HG03159 (cell line): ENCODE data around the gene LTC4S.
"Not testable (repeated sequence)": the region's sequence is repeated elsewhere in the genome, so short reads cannot be mapped to it uniquely, and the experiment has no call there.

Source experiments
- ATAC-seq: cut with Tn5 transposase; IDR thresholded peaks from one replicate; pipeline ENCODE4 v1.9.1; 2021; ENCODE audit warnings: mild to moderate bottlenecking, moderate library complexity; ENCODE audit not compliant: unreplicated experiment

The LTC4S gene

GRCh38 chr5:179822444-179822990 lies 28.7 kb downstream of the LTC4S start:
- ATAC-seq = no peak

- ATAC-seq = no peak
These were observed 30.4 kb downstream of the LTC4S start for GRCh38 chr5:179823937-179824744.

GRCh38 chr5:179824745-179825112 lies 30.9 kb downstream of the LTC4S start:
- ATAC-seq = no peak

- no peak for ATAC-seq
These were observed 31.9 kb downstream of the LTC4S start for GRCh38 chr5:179825655-179826182.

- no peak for ATAC-seq
These were observed 33.9 kb downstream of the LTC4S start for GRCh38 chr5:179827680-179828079.

- no peak for ATAC-seq
These were observed 35.1 kb downstream of the LTC4S start for GRCh38 chr5:179828756-179829421.

- no peak for ATAC-seq
These were observed 36.1 kb downstream of the LTC4S start for GRCh38 chr5:179829732-179830435.

GRCh38 chr5:179830818-179831468 lies 37.2 kb downstream of the LTC4S start:
- no peak for ATAC-seq

GRCh38 chr5:179832039-179832745 lies 38.4 kb downstream of the LTC4S start:
- no peak for ATAC-seq

GRCh38 chr5:179833056-179833708 lies 39.4 kb downstream of the LTC4S start:
- no peak for ATAC-seq

GRCh38 chr5:179833709-179834070 lies 39.9 kb downstream of the LTC4S start:
- no peak for ATAC-seq

GRCh38 chr5:179834120-179834519 lies 40.3 kb downstream of the LTC4S start:
- ATAC-seq = no peak

GRCh38 chr5:179834871-179835270 lies 41.1 kb downstream of the LTC4S start:
- not testable (repeated sequence) for ATAC-seq

- peak; percentile 55 for ATAC-seq
These were observed 42.6 kb downstream of the LTC4S start for GRCh38 chr5:179836225-179837019.

- ATAC-seq = no peak
These were observed 43.6 kb downstream of the LTC4S start for GRCh38 chr5:179837076-179838011.

- no peak for ATAC-seq
These were observed 45.8 kb downstream of the LTC4S start for GRCh38 chr5:179839328-179840256.

- ATAC-seq = no peak
These were observed 46.5 kb downstream of the LTC4S start for GRCh38 chr5:179840321-179840720.
